Measurements from ENCODE around the gene NRP1. TPM values are rescaled to one million over a fixed set of nuclear protein-coding genes. Genes with fewer than 3 reads are reported as not detected.

Gene NRP1
- polyA plus RNA-seq, 4 donors: 2.5 to 22.0 (median 12.3) TPM

GRCh38 chr10:33376476-33376875 lies 42.0 kb upstream of the NRP1 start:
- no peak for DNase-seq
- Histone ChIP-seq H3K4me1 (ENCODE audit: control insufficient read depth in 3 of 3, insufficient read depth in 2 of 3, low read depth in 1 of 3, low read length in 2 of 3) (no peaks in the 10 kb centered on the region), H3K36me3 (ENCODE audit: control insufficient read depth in 3 of 3, insufficient read depth in 2 of 3, low read depth in 1 of 3, low read length in 3 of 3) (no peaks in the 10 kb centered on the region), H3K27ac (ENCODE audit: low read depth in 1 of 3, low read length in 2 of 3) (no peak overlapping the region), H3K9me3 (ENCODE audit: control insufficient read depth in 2 of 2, insufficient read depth in 1 of 2, low read depth in 1 of 2, low read length in 1 of 2) (peaks cover 0 to 3% of the 10 kb centered on the region in 2 donors), H3K27me3 (ENCODE audit: control insufficient read depth in 3 of 3, insufficient read depth in 3 of 3, low read length in 3 of 3) (no peaks in the 10 kb centered on the region), H3K4me3 (ENCODE audit: low read depth in 1 of 3, low read length in 3 of 3) (no peak overlapping the region)
- FAIRE-seq: no peak
- WGBS, 3 donors: 74 to 82% (median 74%) methylated on average over 2 of the region's 2 CpGs

- H3K4me3 ChIP-seq (ENCODE audit: low read depth in 1 of 3, low read length in 3 of 3): no peak overlapping the region
- no peaks in the 10 kb centered on the region for H3K27me3 ChIP-seq (ENCODE audit: control insufficient read depth in 3 of 3, insufficient read depth in 3 of 3, low read length in 3 of 3)
- H3K36me3 ChIP-seq (ENCODE audit: control insufficient read depth in 3 of 3, insufficient read depth in 2 of 3, low read depth in 1 of 3, low read length in 3 of 3): no peaks in the 10 kb centered on the region
- no peak overlapping the region for H3K27ac ChIP-seq (ENCODE audit: low read depth in 1 of 3, low read length in 2 of 3)
- DNase-seq (no peak), FAIRE-seq (no peak)
- peaks cover 0 to 6% of the 10 kb centered on the region in 2 donors for H3K9me3 ChIP-seq (ENCODE audit: control insufficient read depth in 2 of 2, insufficient read depth in 1 of 2, low read depth in 1 of 2, low read length in 1 of 2)
- WGBS, 3 donors: 81 to 98% (median 92%) methylated on average over 2 of the region's 2 CpGs
- H3K4me1 ChIP-seq (ENCODE audit: control insufficient read depth in 3 of 3, insufficient read depth in 2 of 3, low read depth in 1 of 3, low read length in 2 of 3): no peaks in the 10 kb centered on the region
Observed at GRCh38 chr10:33373263-33373662, 38.8 kb upstream of the NRP1 start.

- H3K9me3 ChIP-seq (ENCODE audit: control insufficient read depth in 2 of 2, insufficient read depth in 1 of 2, low read depth in 1 of 2, low read length in 1 of 2): peaks cover 0 to 11% of the 10 kb centered on the region in 2 donors
- FAIRE-seq (no peak), DNase-seq (no peak)
- H3K27me3 ChIP-seq (ENCODE audit: control insufficient read depth in 3 of 3, insufficient read depth in 3 of 3, low read length in 3 of 3): no peaks in the 10 kb centered on the region
- 52 to 56% (median 53%) methylated on average over 4 of the region's 4 CpGs for WGBS, 3 donors
- no peaks in the 10 kb centered on the region for H3K4me1 ChIP-seq (ENCODE audit: control insufficient read depth in 3 of 3, insufficient read depth in 2 of 3, low read depth in 1 of 3, low read length in 2 of 3)
- no peaks in the 10 kb centered on the region for H3K36me3 ChIP-seq (ENCODE audit: control insufficient read depth in 3 of 3, insufficient read depth in 2 of 3, low read depth in 1 of 3, low read length in 3 of 3)
- H3K4me3 ChIP-seq (ENCODE audit: low read depth in 1 of 3, low read length in 3 of 3): no peak overlapping the region
- H3K27ac ChIP-seq (ENCODE audit: low read depth in 1 of 3, low read length in 2 of 3): no peak overlapping the region
Observed at GRCh38 chr10:33371234-33371633, 36.8 kb upstream of the NRP1 start.

- Histone ChIP-seq H3K4me1 (ENCODE audit: control insufficient read depth in 3 of 3, insufficient read depth in 2 of 3, low read depth in 1 of 3, low read length in 2 of 3) (no peaks in the 10 kb centered on the region), H3K9me3 (ENCODE audit: control insufficient read depth in 2 of 2, insufficient read depth in 1 of 2, low read depth in 1 of 2, low read length in 1 of 2) (peaks cover 0 to 18% of the 10 kb centered on the region in 2 donors), H3K4me3 (ENCODE audit: low read depth in 1 of 3, low read length in 3 of 3) (no peak overlapping the region), H3K36me3 (ENCODE audit: control insufficient read depth in 3 of 3, insufficient read depth in 2 of 3, low read depth in 1 of 3, low read length in 3 of 3) (no peaks in the 10 kb centered on the region), H3K27me3 (ENCODE audit: control insufficient read depth in 3 of 3, insufficient read depth in 3 of 3, low read length in 3 of 3) (no peaks in the 10 kb centered on the region), H3K27ac (ENCODE audit: low read depth in 1 of 3, low read length in 2 of 3) (no peak overlapping the region)
- WGBS, 3 donors: 95 to 98% (median 96%) methylated on average over 2 of the region's 2 CpGs
- FAIRE-seq: no peak
- DNase-seq: no peak
Observed at GRCh38 chr10:33370434-33370930, 36.0 kb upstream of the NRP1 start.

DNA sequence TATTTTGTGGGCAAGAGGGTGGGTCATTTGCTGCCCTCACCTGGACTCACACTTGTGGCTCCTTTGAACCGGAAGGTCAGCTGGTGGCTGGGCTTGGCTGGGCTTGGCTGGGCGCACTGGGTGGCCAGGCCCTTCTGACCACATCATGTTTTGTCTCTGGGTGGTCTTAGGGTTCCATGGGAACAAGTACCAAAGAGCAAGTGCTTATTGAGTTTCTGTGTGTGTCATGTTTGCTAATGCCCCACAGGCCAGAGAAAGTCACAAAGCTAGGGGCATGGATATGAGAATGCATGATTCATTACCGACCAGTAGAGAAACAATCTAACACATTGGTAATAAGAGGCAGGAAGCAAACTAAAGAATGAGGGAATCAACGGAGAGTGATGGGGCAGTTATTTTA lies 33.6 kb upstream of the NRP1 start:
- no peak overlapping the region for H3K27ac ChIP-seq (ENCODE audit: low read depth in 1 of 3, low read length in 2 of 3)
- H3K4me1 ChIP-seq (ENCODE audit: control insufficient read depth in 3 of 3, insufficient read depth in 2 of 3, low read depth in 1 of 3, low read length in 2 of 3): no peaks in the 10 kb centered on the region
- peaks cover 0 to 14% of the 10 kb centered on the region in 2 donors for H3K9me3 ChIP-seq (ENCODE audit: control insufficient read depth in 2 of 2, insufficient read depth in 1 of 2, low read depth in 1 of 2, low read length in 1 of 2)
- WGBS, 3 donors: 90 to 93% (median 91%) methylated on average over 4 of the region's 4 CpGs
- H3K36me3 ChIP-seq (ENCODE audit: control insufficient read depth in 3 of 3, insufficient read depth in 2 of 3, low read depth in 1 of 3, low read length in 3 of 3): no peaks in the 10 kb centered on the region
- peaks cover 0 to 3% (median 0%) of the 10 kb centered on the region in 3 donors for H3K27me3 ChIP-seq (ENCODE audit: control insufficient read depth in 3 of 3, insufficient read depth in 3 of 3, low read length in 3 of 3)
- no peak overlapping the region for H3K4me3 ChIP-seq (ENCODE audit: low read depth in 1 of 3, low read length in 3 of 3)
- no peak for DNase-seq
- no peak for FAIRE-seq

- no peak for FAIRE-seq
- Histone ChIP-seq H3K9me3 (ENCODE audit: control insufficient read depth in 2 of 2, insufficient read depth in 1 of 2, low read depth in 1 of 2, low read length in 1 of 2) (peaks cover 0 to 14% of the 10 kb centered on the region in 2 donors), H3K36me3 (ENCODE audit: control insufficient read depth in 3 of 3, insufficient read depth in 2 of 3, low read depth in 1 of 3, low read length in 3 of 3) (no peaks in the 10 kb centered on the region), H3K4me3 (ENCODE audit: low read depth in 1 of 3, low read length in 3 of 3) (no peak overlapping the region), H3K27ac (ENCODE audit: low read depth in 1 of 3, low read length in 2 of 3) (no peak overlapping the region), H3K27me3 (ENCODE audit: control insufficient read depth in 3 of 3, insufficient read depth in 3 of 3, low read length in 3 of 3) (peaks cover 0 to 3% (median 0%) of the 10 kb centered on the region in 3 donors), H3K4me1 (ENCODE audit: control insufficient read depth in 3 of 3, insufficient read depth in 2 of 3, low read depth in 1 of 3, low read length in 2 of 3) (no peaks in the 10 kb centered on the region)
- DNase-seq: no peak
Observed at GRCh38 chr10:33365871-33366411, 31.5 kb upstream of the NRP1 start.

- Histone ChIP-seq H3K4me3 (ENCODE audit: low read depth in 1 of 3, low read length in 3 of 3) (no peak overlapping the region), H3K27me3 (ENCODE audit: control insufficient read depth in 3 of 3, insufficient read depth in 3 of 3, low read length in 3 of 3) (peaks cover 0 to 3% (median 0%) of the 10 kb centered on the region in 3 donors), H3K27ac (ENCODE audit: low read depth in 1 of 3, low read length in 2 of 3) (peak overlapping the region in 1 of 3 donors; percentile 38), H3K9me3 (ENCODE audit: control insufficient read depth in 2 of 2, insufficient read depth in 1 of 2, low read depth in 1 of 2, low read length in 1 of 2) (peaks cover 0 to 12% of the 10 kb centered on the region in 2 donors), H3K4me1 (ENCODE audit: control insufficient read depth in 3 of 3, insufficient read depth in 2 of 3, low read depth in 1 of 3, low read length in 2 of 3) (no peaks in the 10 kb centered on the region), H3K36me3 (ENCODE audit: control insufficient read depth in 3 of 3, insufficient read depth in 2 of 3, low read depth in 1 of 3, low read length in 3 of 3) (no peaks in the 10 kb centered on the region)
- no peak for FAIRE-seq
- WGBS, 3 donors: 82 to 93% (median 86%) methylated on average over 1 of the region's 1 CpG
- no peak for DNase-seq
Observed at GRCh38 chr10:33365301-33365700, 30.8 kb upstream of the NRP1 start.

DNA sequence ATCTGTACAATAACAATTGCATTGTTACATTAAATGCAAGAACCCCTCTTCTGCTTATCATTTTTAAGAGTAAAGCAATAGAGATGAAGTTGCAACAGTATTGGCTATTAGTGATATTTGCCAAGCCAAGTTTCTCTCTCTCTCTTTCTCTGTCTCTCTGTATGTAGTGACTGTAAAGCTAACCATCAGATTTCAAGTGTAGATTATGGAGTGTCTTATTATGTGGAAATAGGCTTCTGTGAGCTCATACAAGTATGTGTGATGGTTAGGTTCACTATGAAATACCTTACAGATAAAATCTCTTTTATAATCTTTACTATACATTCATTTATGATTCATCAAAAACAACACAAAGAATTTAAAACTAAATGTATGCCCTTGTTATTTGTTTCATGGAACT lies 28.6 kb upstream of the NRP1 start:
- no peak overlapping the region for H3K4me3 ChIP-seq (ENCODE audit: low read depth in 1 of 3, low read length in 3 of 3)
- no peak overlapping the region for H3K27ac ChIP-seq (ENCODE audit: low read depth in 1 of 3, low read length in 2 of 3)
- H3K36me3 ChIP-seq (ENCODE audit: control insufficient read depth in 3 of 3, insufficient read depth in 2 of 3, low read depth in 1 of 3, low read length in 3 of 3): no peaks in the 10 kb centered on the region
- FAIRE-seq (no peak), DNase-seq (no peak)
- peaks cover 0 to 3% (median 0%) of the 10 kb centered on the region in 3 donors for H3K27me3 ChIP-seq (ENCODE audit: control insufficient read depth in 3 of 3, insufficient read depth in 3 of 3, low read length in 3 of 3)
- H3K9me3 ChIP-seq (ENCODE audit: control insufficient read depth in 2 of 2, insufficient read depth in 1 of 2, low read depth in 1 of 2, low read length in 1 of 2): peaks cover 0 to 11% of the 10 kb centered on the region in 2 donors
- H3K4me1 ChIP-seq (ENCODE audit: control insufficient read depth in 3 of 3, insufficient read depth in 2 of 3, low read depth in 1 of 3, low read length in 2 of 3): no peaks in the 10 kb centered on the region

GRCh38 chr10:33358016-33358415 lies 23.5 kb upstream of the NRP1 start:
- H3K36me3 ChIP-seq (ENCODE audit: control insufficient read depth in 3 of 3, insufficient read depth in 2 of 3, low read depth in 1 of 3, low read length in 3 of 3): no peaks in the 10 kb centered on the region
- no peaks in the 10 kb centered on the region for H3K27me3 ChIP-seq (ENCODE audit: control insufficient read depth in 3 of 3, insufficient read depth in 3 of 3, low read length in 3 of 3)
- FAIRE-seq (no peak), DNase-seq (no peak)
- no peaks in the 10 kb centered on the region for H3K9me3 ChIP-seq (ENCODE audit: control insufficient read depth in 2 of 2, insufficient read depth in 1 of 2, low read depth in 1 of 2, low read length in 1 of 2)
- no peak overlapping the region for H3K4me3 ChIP-seq (ENCODE audit: low read depth in 1 of 3, low read length in 3 of 3)
- no peaks in the 10 kb centered on the region for H3K4me1 ChIP-seq (ENCODE audit: control insufficient read depth in 3 of 3, insufficient read depth in 2 of 3, low read depth in 1 of 3, low read length in 2 of 3)
- H3K27ac ChIP-seq (ENCODE audit: low read depth in 1 of 3, low read length in 2 of 3): no peak overlapping the region
- WGBS, 3 donors: 63 to 68% (median 68%) methylated on average over 4 of the region's 4 CpGs

Data from small intestine (tissue), 7 donors.